Activated T-cell treated with anti-CD3 and anti-CD28 coated beads for 1 hour (primary cell): ENCODE measurements around the gene C16orf54.
"Not testable (repeated sequence)": the region's sequence is repeated elsewhere in the genome, so short reads cannot be mapped to it uniquely, and the experiment has no call there.

Source experiments
- DNase-seq: peaks from one replicate; pipeline ENCODE4 v3.0.0-alpha.2; 2020; ENCODE audit warnings: low read depth

C16orf54 gene, protein sequence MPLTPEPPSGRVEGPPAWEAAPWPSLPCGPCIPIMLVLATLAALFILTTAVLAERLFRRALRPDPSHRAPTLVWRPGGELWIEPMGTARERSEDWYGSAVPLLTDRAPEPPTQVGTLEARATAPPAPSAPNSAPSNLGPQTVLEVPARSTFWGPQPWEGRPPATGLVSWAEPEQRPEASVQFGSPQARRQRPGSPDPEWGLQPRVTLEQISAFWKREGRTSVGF

DNA sequence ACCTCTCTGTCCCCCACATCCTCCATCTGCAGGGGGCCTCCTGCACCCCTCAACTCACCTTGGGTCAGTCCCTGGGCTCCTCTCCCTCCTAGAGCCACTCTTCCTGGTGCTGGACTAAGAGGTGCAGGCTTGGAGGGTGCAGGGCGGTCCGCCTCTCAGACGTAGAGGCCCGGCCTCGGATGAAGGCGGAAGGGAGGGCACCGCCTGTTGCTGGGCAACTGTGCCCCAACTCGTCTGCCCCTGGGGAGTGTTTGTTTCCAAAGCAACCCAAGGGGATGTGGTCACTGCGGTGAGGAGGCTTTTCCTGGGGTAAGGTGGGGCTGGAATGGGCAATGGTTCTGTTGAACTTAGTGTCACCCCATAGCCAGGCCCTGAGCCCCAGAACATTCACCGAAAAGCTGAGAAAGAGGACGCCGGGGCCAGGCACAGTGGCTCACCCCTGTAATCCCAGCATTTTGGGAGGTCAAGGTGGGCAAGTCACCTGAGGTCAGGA lies at the start of gene C16orf54:
Gene C16orf54 (minus strand): TSS at position 138 of the 493 bp plus-strand sequence. CDS start 1,039 bp downstream, outside the sequence.
- peak; percentile 84 for DNase-seq

DNA sequence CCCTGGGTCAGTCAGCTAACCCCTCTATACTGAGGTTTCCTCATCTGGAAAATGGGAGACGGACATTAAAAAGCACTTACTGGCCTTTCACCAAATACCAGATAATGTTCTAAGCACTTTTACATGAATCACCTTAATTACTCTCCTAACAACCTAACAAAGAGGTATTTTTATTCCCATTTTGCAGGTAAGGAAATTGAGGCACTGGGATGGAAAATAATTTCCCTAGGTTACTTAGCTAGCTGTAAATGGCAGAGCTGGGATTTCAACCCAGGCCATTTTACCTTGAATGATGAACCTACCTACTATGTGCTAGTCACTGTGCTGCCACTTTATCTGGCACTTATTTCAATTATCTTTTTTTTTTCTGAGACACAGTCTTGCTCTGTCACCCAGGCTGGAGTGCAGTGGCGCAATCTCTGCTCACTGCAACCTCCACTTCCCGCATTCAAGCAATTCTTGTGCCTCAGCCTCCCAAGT lies 48.5 kb upstream of the C16orf54 start:
- no peak for DNase-seq

DNA sequence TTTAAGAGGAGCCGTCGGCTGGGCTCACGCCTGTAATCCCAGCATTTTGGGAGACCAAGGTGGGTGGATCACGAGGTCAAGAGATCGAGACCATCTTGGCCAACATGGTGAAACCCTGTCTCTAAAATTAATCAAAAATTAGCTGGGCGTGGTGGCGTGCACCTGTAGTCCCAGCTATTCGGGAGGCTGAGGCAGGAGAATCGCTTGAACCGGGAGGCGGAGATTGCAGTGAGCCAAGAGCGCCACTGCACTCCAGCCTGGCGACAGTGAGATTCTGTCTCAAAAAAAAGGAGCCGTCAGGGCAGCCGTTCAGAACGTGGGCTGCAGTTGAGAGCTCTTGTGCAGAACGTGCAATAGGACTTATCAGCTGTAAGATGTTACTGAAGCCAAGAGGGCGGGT lies 47.4 kb upstream of the C16orf54 start:
- DNase-seq: not testable (repeated sequence)

DNA sequence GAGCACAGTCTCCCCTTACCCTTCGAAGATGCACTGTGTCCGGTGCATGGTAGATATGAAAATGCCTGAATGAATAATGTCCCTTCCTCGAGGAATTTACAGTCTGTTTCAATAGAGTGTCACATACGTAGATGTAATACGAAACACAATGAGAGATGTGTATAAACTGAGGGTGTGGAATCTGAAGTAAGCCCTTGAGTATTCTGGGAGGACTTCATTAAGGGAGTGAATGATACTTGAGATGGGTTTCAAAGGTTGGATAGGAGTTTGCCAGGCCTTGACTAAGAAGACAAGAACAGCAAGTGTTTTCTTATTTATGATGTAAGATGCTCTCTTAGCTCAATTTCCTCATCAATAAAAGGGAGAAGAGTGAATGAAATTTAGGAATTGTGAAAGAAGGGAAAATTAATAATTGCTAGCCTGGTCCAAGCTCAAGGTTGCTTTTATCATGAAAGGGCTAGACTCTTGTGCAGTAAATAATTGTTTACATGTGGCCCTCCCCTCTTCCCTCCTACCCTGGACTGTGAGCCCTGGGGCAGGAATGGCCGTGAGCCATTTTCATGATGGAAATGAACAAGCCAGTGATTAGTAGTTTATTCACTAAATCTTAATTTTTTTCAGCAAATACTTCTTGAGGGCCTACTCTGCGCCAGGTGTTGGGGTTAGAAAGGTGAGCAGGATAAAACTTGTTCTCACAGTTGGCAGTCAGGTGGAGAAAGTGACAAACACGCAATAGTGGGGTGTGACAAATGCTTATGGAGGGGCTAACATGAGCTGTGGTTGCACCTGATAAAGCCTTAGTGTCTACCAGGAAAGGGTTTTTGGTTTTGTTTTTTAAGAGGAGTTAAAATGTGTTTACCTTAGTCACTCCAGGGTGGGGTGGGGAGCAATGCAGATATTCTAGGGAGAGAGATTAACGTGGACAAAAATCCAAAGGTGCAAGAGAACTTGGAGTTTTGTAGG lies 46.3 kb upstream of the C16orf54 start:
- no peak for DNase-seq

DNA sequence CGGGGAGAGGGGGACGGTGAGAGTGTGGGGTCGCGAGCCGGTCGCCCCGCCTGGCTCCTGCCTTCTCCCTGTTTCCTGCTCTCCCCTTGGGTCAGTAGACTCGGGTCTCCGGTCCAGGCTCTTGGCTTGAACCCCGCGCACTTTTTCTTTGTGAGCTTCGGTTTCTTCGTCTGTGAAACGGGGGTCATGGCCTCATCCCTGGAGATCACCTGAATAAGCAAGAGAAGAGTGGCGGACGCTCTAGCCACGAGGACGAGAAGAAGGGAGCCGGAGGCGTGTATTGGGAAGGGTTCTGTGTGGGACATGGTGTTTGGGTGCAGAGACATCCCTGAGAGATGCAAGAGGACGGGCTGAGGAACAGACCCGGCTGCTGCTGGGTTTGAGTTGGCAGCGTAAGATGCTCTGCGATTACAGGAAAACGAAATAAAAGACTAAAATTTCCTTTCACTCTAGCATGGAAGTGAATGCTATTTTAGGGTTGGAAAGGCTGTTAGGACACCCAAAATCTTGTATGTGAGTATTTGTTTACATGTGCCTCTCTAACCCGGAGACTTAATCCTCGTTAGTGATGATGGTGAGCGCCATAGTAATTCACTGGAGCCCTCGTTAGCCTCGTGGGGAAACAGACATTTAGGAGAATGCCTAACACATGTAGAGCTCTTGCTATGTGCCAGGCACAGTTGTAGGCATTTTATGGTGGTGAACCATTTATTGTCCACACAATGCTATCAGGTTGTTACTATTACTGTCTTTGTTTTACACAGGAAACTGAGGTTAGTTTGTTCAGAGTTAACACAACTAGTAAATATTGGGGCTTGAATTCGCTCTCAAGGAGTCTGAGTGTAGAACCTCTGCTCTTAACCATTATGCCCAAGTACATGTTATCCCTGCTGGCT lies 45.4 kb upstream of the C16orf54 start:
- DNase-seq: no peak

DNA sequence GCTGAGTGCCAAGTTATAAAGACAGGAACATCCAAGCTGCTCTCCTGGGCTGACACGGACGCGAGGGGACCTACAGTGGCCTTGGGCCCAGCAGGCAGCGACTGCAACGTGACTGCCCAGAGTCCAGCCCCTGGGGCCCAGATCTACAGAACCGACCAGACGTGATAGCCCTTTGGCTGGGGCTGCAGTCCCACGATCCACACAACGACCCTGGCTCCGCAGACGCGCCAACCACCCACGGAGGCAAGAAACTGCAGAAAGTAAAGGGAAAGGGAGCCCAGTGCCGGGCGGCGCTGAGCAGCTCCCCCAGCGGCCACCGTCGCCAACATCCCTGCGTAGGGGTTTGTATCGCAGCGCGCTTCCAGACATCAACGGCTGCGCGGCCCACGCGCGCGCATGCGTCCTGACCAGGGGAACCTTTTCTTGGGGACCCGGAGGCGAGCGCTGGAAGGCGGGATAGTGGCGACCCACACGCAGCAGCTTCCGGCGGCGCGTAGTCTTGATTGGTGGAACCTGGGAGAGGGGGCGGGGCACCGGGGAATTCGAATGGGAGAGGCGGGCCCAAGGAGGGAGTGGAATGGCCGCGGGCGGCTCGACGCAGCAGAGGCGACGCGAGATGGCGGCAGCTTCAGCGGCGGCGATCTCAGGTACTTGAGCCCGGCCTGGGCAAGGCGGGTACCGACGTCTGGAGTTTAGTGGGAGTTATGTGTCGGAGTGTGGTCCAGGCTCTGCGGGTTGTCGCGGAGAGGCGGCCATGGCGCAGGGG lies 44.6 kb upstream of the C16orf54 start, which contains the start of gene KIF22:
Gene KIF22 (plus strand): TSS at position 569 of the 766 bp plus-strand sequence. CDS start 9 bp downstream, at position 578.
- peak; percentile 100 for DNase-seq

DNA sequence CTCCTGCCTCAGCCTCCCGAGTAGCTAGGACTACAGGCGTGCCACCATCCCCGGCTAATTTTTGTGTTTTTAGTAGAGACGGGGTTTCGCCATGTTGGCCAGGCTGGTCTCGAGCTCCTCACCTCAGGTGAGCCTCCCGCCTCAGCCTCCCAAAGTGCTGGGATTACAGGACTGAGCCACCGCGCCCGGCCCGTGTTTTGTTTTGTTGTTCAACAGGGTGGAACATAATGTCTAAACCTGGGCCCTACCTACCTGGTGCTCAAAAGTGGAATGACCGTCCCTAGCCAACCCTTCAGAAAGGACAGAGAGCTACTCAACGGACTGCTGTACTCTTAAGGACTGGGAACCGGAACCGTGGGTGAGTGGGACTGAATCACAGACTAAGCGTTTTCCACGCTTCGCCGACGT lies 44.0 kb upstream of the C16orf54 start:
- no peak for DNase-seq

DNA sequence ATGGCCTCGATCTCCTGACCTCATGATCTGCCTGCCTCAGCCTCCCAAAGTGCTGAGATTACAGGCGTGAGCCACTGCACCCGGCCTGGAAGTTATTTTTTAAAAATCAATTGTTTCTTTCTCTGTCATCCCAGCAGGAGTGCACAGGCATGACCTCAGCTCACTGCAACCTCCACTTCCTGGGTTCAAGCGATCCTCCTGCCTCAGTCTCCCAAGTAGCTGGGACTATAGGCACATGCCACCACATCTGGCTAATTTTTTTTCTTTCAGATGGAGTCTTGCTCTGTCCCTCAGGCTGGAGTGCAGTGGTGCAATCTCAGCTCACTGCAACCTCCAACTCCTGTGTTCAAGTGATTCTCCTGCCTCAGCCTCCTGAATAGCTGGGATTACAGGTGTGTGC lies 41.4 kb upstream of the C16orf54 start:
- not testable (repeated sequence) for DNase-seq

DNA sequence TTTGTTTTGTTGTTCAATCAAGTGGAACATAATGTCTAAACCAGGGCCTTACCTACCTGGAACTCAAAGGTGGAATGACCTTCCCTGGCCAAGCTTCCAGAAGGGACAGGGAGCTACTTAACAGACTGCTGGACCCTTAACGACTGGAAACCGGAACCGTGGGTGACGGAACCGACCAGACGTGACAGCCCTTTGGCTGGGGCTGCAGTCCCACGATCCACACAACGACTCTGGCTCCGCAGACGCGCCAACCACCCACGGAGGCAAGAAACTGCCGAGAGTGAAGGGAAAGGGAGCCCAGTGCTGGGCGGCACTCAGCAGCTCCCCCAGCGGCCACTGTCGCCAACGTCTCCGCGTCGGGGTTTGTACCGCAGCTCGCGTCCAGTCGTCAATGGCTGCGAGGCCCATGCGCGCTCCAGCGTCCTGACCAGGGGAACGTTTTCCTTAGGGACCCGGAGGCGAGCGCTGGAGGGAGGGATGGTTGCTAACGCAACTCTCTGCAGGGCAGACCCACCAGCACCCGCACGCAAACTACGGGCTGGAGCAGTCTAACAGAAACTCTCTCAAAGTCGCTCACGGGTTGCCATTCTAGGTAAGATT lies 39.2 kb upstream of the C16orf54 start:
- peak; percentile 65 for DNase-seq

DNA sequence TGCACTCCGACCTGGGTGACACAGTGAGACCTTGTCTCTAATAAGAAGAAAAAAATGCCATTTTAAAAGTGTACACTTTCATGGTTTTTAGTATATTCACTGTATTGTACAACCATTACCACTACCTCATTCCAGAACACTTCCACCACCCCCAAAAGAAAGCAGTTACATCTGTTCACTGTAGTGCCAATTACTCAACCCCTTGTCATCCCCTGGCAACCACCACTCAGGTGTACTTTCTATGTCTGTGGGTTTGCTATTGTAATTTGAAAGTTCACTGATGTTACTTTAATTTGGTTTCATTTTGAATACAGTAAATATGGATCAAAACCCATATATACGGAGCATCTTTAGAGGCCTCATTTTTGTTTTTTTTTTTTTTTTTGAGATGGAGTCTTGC lies 38.4 kb upstream of the C16orf54 start:
- DNase-seq: no peak

DNA sequence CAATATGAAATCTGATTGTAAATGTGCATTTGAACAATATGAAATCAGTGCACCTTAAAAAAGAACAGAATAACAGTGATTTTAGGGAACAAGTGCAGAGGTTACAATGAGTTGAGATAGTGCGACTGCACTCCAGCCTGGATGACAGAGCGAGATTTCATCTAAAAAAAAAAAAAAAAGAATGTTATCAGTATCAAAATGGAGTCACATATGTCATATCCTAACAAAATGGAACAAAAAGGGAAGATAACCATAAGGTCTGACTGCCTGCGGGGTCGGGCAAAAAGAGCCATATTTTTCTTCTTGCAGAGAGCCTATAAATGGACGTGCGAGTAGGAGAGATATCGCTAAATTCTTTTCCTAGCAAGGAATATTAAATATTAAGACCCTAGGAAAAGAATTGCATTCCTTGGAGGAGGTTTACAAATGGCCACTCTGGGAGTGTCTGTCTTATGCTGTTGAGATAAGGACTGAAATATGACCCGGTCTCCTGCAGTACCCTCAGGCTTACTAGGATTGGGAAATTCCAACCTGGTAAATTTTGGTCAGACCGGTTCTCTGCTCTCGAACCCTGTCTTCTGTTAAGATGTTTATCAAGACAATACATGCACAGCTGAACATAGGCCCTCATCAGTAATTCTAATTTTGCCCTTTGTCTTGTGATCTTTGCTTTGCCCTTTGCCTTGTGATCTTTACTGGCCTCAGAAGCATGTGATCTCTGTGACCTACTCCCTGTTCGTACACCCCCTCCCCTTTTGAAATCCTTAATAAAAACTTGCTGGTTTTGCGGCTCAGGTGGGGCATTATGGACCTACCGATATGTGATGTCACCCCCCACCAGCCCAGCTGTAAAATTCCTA lies 37.5 kb upstream of the C16orf54 start:
- not testable (repeated sequence) for DNase-seq

DNA sequence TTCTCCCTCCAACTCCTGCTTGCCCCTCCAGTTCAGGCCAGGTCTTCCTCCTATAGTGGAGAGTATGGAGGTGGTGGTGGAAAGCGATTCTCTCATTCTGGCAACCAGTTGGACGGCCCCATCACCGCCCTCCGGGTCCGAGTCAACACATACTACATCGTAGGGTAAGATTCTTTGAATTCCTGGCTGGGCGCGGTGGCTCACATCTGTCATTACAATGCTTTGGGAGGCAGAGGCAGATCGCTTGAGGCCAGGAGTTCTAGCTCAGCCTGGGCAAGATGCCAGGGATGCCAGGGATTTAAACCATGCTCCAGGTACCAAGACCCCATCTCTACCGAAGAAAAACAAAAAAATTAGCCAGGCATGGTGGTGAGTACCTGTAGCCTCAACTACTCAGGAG lies 33.7 kb upstream of the C16orf54 start:
- no peak for DNase-seq

DNA sequence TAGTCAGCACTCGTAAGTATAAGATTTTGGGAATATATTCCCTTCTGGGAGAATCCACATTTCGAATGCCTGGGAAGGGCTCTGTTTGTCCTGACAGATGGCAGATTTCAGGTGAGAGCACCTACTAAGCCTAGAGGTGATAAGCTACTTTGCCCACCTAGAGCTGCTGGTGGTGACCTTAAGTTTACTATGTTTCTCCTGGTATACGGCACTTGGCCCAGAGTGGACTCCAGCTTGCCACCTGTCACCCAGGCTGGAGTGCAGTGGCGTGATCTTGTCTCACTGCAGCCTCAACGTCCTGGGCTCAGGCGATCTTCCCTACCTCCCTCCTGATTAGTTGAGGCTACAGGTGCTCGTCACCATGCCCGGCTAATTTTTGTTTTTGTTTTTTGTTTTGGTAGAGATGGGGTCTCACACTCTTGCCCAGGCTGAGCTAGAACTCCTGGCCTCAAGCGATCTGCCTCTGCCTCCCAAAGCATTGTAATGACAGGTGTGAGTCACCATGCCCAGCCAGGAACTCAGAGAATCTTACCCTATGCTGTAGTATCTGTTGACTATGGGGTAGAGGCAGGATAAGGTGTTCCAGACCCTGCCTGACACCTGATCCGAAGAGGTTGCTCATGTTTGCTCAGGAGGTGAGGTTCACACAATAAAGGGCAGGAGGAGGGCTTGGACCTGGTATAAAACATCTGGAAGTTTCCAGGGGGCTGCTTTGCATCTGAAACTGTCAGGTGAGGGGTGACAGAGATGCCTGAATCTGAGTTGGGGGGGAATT lies 32.0 kb upstream of the C16orf54 start, which contains the start of gene ZG16:
Gene ZG16 (plus strand): TSS at position 681 of the 775 bp plus-strand sequence. CDS start 1,011 bp downstream, outside the sequence.
- no peak for DNase-seq

DNA sequence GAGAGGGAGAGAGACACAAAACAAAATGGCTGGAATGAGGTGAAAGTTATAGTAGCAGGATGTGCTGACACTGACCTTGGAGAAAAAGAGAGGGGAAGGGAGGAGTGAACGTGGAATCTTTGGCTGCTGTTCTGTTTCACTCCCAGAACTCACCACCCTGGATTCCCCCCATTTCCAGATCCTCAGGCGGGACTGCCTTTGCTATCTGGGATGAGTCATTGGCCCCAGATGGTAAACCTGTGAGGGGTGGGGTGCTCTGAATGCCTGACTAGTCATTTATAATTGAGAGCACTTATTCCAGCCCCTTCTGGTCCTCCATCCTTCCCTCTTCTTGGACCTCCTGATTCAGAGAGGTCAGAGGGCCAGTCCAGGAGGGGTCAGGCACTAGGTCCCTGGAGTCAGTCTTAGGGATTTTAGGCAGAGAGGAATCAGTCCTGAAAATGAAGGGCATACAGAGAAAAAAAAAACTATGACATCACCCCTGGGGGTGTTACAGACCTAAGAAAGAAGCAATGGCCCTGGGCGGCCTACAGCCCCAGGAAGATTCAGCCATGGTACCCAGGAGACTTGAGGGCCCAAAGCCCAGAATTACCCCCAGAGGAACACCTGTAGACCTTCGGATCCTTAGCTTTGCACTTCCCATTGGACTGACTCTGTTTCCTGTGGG lies 30.1 kb upstream of the C16orf54 start:
- no peak for DNase-seq

DNA sequence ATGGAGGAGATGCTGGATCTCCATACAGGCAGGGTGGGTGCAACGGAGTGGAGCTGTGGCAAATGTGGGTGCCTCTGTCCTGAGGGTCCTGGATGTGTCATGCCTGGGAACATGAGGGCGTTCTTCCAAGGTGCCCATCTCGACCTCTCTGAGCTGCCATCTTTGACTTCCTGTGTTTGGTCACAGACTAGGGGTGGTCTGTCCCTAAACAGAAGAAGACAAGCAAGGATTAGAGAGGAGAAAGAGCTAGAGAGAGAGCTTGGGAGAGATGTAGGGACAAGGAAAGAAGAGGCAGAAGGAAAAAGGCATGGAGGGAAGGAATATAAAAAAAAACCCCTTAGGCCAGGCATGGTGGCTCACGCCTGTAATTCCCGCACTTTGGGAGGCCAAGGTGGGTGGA lies 28.9 kb upstream of the C16orf54 start:
- DNase-seq: no peak

DNA sequence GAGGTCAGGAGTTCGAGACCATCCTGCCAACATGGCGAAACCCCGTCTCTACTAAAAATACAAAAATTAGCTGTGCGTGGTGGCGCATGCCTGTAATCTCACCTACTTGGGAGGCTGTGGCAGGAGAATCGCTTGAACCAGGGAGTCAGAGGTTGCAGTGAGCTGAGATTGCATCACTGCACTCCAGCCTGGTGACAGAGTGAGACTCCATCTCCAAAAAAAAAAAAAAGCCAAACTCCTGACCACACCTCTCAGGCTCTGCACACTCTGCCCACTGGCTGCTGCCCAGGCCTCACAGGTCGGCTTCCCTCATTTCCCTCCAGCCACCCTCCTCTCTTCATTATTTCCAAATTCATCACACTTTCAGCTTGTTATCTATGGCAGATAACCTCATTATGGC lies 26.5 kb upstream of the C16orf54 start:
- not testable (repeated sequence) for DNase-seq

DNA sequence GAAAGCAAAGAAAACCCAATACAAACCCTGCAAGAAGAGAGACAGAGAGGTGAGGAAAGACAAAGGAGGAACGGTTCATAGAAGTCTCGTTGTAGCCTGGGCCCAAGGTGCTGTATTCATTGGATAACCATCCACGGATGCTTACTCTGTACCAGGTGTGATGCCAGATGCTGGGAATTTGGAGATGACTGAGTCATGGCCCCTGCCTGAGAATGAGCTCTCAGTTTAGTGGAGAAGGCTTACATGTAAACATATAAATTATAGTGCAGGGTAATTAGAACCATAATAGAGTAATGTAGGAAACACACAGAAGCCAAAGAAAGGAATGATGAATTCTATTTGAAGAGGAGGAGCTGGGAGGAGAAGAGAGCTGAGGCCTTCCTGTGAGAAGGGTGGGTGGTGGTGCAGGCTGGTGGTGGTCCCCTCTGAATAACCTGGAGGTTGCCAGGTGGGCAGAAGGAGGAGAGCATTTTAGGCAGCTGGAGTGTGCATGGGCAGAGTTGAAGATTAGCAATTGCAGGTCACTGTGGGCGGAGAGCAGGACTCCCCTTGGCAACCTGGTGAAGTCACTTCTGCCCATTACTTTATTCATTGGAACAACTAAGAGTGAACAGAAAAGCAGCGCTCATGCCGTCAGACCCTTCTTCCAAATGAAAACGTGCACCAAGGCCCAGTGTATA lies 24.6 kb upstream of the C16orf54 start:
- no peak for DNase-seq
